Smooth muscle cell (in vitro differentiated cells): ENCODE data around the gene DOCK8. TPM values are rescaled to one million over a fixed set of nuclear protein-coding genes. Genes with fewer than 3 reads are reported as not detected.

Experiments used
- DNase-seq: peaks from one replicate; lab custom pipeline; 2025; ENCODE audit not compliant: unreplicated experiment; lab: John Stamatoyannopoulos, UW
- H2AFZ ChIP-seq: fragments of 200-600 bp; sonication (generic); 2 replicates; pipeline ENCODE4 v1.6.0; 2016; ENCODE audit warnings: antibody characterized with exemption, low read depth, mild to moderate bottlenecking
- H3F3A ChIP-seq: fragments of 200-600 bp; sonication (generic); 2 replicates; pipeline ENCODE4 v1.6.0; 2017; ENCODE audit warnings: antibody characterized with exemption, low read depth
- H3K27ac ChIP-seq: fragments of 200-600 bp; sonication (generic); 2 replicates; pipeline ENCODE4 v1.5.1; 2016; ENCODE audit warnings: low read depth, mild to moderate bottlenecking
- H3K27me3 ChIP-seq: fragments of 200-600 bp; sonication (generic); 2 replicates; pipeline ENCODE4 v1.6.1; 2016; ENCODE audit warnings: low read depth, mild to moderate bottlenecking
- H3K36me3 ChIP-seq: fragments of 200-600 bp; sonication (generic); 2 replicates; pipeline ENCODE4 v1.5.1; 2016; ENCODE audit warnings: low read depth
- H3K4me1 ChIP-seq: fragments of 200-600 bp; sonication (generic); 2 replicates; pipeline ENCODE4 v1.5.1; 2016; ENCODE audit warnings: low read depth
- H3K4me2 ChIP-seq: fragments of 200-600 bp; sonication (generic); 2 replicates; pipeline ENCODE4 v1.6.0; 2016; ENCODE audit warnings: mild to moderate bottlenecking
- H3K4me3 ChIP-seq: fragments of 200-600 bp; sonication (generic); 2 replicates; pipeline ENCODE4 v1.5.1; 2016; ENCODE audit warnings: mild to moderate bottlenecking
- H3K79me2 ChIP-seq: fragments of 200-600 bp; sonication (generic); 2 replicates; pipeline ENCODE4 v1.6.0; 2016; ENCODE audit warnings: low read depth, mild to moderate bottlenecking
- H3K9ac ChIP-seq: fragments of 200-600 bp; sonication (generic); 2 replicates; pipeline ENCODE4 v1.6.0; 2016; ENCODE audit warnings: low read depth
- H3K9me3 ChIP-seq: fragments of 200-600 bp; sonication (generic); replicated peaks from 2 replicates; pipeline ENCODE4 v1.5.1; 2016; ENCODE audit warnings: low read depth
- H4K20me1 ChIP-seq: fragments of 200-600 bp; sonication (generic); 2 replicates; pipeline ENCODE4 v1.6.0; 2016; ENCODE audit warnings: low read depth
- WGBS: methylation state at CpG from one replicate; pipeline ENCODE4 v1.1.7; 2016; ENCODE audit warnings: low lambda C conversion rate; 5-methylcytosine and 5-hydroxymethylcytosine counted together
- polyA plus RNA-seq: library from polyadenylated mRNA; unstranded; fragments of >200 nt; fragmentation: Nextera tagmentation; extraction: Ambion mirVana; gene quantifications from 2 replicates; pipeline ENCODE4 v1.2.1, GENCODE V29; 2016
- total RNA-seq: library from RNA; depleted of rRNA; stranded (reverse); fragments of >200 nt; gene quantifications from 2 replicates; pipeline ENCODE4 v1.2.3, GENCODE V29; 2014
- TF ChIP-seq, protein P1 (sequence below): fragments of 200-600 bp; sonication (generic); IDR thresholded peaks from 2 replicates; pipeline ENCODE4 v1.5.1; 2017; ENCODE audit warnings: borderline replicate concordance, mild to moderate bottlenecking, antibody characterized with exemption; ENCODE audit not compliant: insufficient read depth, poor library complexity, severe bottlenecking

DOCK8 gene
- total and polyA plus RNA-seq, 2 experiments from 2014 or later, result 0.18 to 4.9 TPM

DNA sequence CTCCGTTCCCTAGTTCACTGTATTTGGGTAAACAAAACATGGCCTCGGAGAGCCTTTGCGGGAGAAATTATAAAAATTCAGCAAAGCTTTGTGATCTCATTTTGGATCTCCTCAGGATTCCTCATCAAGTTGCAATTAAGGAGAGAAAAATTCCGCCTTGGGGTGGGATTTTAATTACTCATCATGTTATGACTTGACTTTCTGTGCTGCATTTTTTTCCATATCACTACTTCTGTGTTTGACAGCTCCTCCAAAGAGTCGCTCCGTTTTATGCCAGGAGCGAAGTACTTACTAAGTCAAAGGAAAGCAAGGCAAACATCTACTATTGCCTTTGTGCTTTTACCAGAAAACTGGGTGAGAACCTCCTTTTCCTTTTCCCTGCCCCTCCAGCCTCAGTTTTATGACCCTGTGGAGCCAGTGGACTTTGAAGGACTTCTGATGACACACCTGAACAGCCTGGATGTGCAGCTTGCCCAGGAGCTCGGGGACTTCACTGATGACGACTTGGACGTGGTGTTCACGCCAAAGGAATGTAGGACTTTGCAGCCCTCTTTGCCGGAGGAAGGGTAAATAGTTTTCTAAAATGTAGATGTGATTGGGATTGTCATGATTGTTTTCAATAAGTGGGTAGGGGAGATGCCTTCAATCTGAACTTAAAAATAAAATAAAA lies 71.5 kb downstream of the DOCK8 start:
- Histone ChIP-seq H3K4me1 (no peaks in the 10 kb centered on the region), H2AFZ (no peak overlapping the region), H3K27ac (peak overlapping the region; percentile 46), H3K4me2 (no peak overlapping the region), H4K20me1 (no peaks in the 10 kb centered on the region), H3F3A (no peaks in the 10 kb centered on the region), H3K4me3 (no peak overlapping the region), H3K79me2 (no peaks in the 10 kb centered on the region), H3K27me3 (no peaks in the 10 kb centered on the region), H3K9me3 (no peaks in the 10 kb centered on the region), H3K36me3 (no peaks in the 10 kb centered on the region), H3K9ac (no peak overlapping the region)
- 87% methylated on average over 12 of the region's 12 CpGs for WGBS
- DNase-seq, result no peak
- TF ChIP-seq, protein P1, sequence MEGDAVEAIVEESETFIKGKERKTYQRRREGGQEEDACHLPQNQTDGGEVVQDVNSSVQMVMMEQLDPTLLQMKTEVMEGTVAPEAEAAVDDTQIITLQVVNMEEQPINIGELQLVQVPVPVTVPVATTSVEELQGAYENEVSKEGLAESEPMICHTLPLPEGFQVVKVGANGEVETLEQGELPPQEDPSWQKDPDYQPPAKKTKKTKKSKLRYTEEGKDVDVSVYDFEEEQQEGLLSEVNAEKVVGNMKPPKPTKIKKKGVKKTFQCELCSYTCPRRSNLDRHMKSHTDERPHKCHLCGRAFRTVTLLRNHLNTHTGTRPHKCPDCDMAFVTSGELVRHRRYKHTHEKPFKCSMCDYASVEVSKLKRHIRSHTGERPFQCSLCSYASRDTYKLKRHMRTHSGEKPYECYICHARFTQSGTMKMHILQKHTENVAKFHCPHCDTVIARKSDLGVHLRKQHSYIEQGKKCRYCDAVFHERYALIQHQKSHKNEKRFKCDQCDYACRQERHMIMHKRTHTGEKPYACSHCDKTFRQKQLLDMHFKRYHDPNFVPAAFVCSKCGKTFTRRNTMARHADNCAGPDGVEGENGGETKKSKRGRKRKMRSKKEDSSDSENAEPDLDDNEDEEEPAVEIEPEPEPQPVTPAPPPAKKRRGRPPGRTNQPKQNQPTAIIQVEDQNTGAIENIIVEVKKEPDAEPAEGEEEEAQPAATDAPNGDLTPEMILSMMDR, result no peak

DNA sequence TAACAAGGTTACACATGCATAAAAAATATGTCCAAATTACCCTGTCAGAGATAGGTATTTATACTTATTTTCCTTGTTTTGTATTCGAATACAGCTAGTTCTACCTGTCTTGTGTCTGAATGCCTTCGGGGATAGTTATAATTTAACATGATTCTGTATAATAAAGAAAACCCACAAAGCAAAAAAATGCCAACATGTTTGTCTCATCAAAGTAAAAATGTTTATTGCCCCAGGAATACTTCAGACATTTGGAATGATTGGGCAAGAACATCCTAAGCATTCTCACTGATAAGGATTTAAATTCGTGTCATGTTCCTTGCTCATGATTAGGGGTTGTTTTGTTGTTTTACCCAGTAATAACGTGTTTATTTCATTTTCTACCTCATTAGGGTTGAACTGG lies 74.5 kb downstream of the DOCK8 start:
- WGBS, result 50% methylated on average over 4 of the region's 4 CpGs
- Histone ChIP-seq H3K36me3 (no peaks in the 10 kb centered on the region), H3K4me2 (no peak overlapping the region), H3K27me3 (no peaks in the 10 kb centered on the region), H4K20me1 (no peaks in the 10 kb centered on the region), H3K4me3 (no peak overlapping the region), H3K4me1 (no peaks in the 10 kb centered on the region), H3F3A (no peaks in the 10 kb centered on the region), H2AFZ (no peak overlapping the region), H3K27ac (no peak overlapping the region), H3K9me3 (no peaks in the 10 kb centered on the region), H3K9ac (no peak overlapping the region), H3K79me2 (no peaks in the 10 kb centered on the region)
- TF ChIP-seq, protein P1, result no peak
- DNase-seq, result no peak

DNA sequence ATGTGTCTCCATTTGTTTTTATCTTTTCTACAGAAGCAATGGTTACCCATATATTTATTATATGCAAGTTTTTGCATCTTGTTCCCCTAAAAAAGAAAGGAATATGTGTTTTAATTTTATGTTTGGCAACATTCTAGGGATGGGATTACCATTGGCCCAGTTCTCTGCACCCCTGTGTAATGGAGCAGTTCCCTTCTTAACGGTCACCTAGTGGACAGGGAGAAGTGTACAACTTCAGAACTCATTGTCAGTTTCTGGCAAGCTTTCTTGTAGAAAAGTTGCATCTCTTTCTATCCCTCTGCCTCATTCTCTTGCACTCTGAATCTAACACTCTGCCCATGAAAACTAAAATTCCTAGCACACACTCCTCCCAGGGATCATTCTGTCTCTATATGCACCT lies 78.2 kb downstream of the DOCK8 start:
- Histone ChIP-seq H3K4me2 (no peak overlapping the region), H3K27ac (no peak overlapping the region), H3K4me3 (no peak overlapping the region), H3K79me2 (no peaks in the 10 kb centered on the region), H4K20me1 (no peaks in the 10 kb centered on the region), H3K27me3 (no peaks in the 10 kb centered on the region), H3F3A (no peaks in the 10 kb centered on the region), H3K36me3 (no peaks in the 10 kb centered on the region), H3K4me1 (no peaks in the 10 kb centered on the region), H2AFZ (no peak overlapping the region), H3K9me3 (no peaks in the 10 kb centered on the region), H3K9ac (no peak overlapping the region)
- TF ChIP-seq, protein P1, result no peak
- 70% methylated on average over 1 of the region's 1 CpG for WGBS
- DNase-seq, result no peak

- DNase-seq, result no peak
- Histone ChIP-seq H4K20me1 (no peaks in the 10 kb centered on the region), H3K27me3 (no peaks in the 10 kb centered on the region), H3K9ac (no peak overlapping the region), H3K36me3 (no peaks in the 10 kb centered on the region), H3F3A (no peaks in the 10 kb centered on the region), H2AFZ (no peak overlapping the region), H3K4me3 (no peak overlapping the region), H3K4me2 (no peak overlapping the region), H3K9me3 (no peaks in the 10 kb centered on the region), H3K79me2 (no peaks in the 10 kb centered on the region), H3K4me1 (no peaks in the 10 kb centered on the region), H3K27ac (no peak overlapping the region)
- TF ChIP-seq, protein P1, result no peak
Observed at GRCh38 chr9:295576-295975, 80.9 kb downstream of the DOCK8 start.
